ENCODE data around the gene SLC28A3.

The SLC28A3 gene

DNA sequence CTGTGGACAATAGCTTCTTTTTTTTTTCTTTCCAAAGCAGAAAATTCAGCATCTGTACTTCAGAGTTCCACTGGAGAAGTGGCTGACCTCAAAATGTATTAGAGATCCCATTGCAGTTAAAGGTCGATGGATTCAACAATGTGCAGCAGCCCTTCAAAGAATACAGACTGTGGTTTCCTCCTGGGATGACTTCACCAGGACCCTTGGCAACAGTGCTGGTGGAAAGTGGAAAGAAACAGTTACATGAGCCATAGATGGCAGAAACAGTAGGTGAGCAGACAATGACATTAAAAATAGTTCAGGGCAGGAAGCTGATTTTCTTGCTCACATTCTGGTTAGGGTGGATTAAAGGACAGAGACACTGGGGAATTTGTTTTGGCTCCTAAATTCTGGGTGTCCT lies 62.4 kb downstream of the SLC28A3 start:
- Mint-ChIP-seq H3K4me1 (no peaks in the 10 kb centered on the region), H3K4me3 (no peak overlapping the region), H3K36me3 (ENCODE audit: insufficient read depth) (no peaks in the 10 kb centered on the region), H3K9me3 (no peaks in the 10 kb centered on the region), H3K27ac (ENCODE audit: low read depth) (no peak overlapping the region), H3K27me3 (peaks cover 6% of the 10 kb centered on the region)
- ATAC-seq (replicated peaks; ENCODE audit: extremely low read depth, poor library complexity, severe bottlenecking), result no peak
- no peak for DNase-seq (ENCODE audit: low spot score in 2 of 2)

DNA sequence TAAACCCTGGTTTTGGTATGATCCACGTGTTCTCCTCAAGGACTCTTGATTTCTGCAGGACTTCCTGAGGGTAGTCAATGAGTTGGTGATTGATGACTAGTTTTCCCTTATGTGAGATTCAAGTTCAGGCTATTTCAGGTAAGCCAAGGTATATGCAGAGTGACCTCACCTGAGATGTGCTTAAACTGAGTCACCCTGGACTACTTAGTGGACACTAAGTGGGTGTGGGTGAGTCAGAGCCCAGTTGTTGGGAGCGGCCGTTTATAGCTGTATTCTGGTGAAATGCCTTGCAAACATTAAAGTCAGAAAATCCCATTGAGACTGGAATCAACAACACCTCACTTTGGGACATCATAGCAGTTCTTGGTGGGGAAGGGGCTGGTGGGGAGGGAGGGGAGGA lies 62.9 kb downstream of the SLC28A3 start:
- H3K27me3 Mint-ChIP-seq, result peaks cover 11% of the 10 kb centered on the region
- no peak overlapping the region for H3K27ac Mint-ChIP-seq (ENCODE audit: low read depth)
- H3K36me3 Mint-ChIP-seq (ENCODE audit: insufficient read depth), result no peaks in the 10 kb centered on the region
- no peak overlapping the region for H3K4me3 Mint-ChIP-seq
- DNase-seq (ENCODE audit: low spot score in 2 of 2), result no peak
- no peak for ATAC-seq (replicated peaks; ENCODE audit: extremely low read depth, poor library complexity, severe bottlenecking)
- H3K4me1 Mint-ChIP-seq, result no peaks in the 10 kb centered on the region
- no peaks in the 10 kb centered on the region for H3K9me3 Mint-ChIP-seq

DNA sequence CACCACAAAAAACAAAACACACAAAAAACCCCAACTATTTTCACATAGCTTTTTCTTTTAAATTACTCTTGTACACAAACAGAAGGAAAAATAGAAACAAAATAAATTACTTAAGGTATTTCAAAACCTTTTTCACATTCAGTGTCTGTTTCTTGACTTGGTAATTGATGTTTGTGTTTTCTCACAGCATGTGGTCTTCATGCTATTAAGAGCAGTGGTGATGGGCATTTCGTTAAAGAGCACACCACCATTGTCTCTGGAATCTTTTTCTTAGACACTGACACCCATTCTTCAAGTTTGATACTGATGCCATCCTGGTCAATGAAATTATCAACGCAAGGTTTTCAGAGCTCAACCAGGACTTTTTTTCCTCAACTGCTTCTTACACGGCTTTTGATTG lies 63.8 kb downstream of the SLC28A3 start:
- Mint-ChIP-seq H3K27me3 (peaks cover 17% of the 10 kb centered on the region), H3K27ac (ENCODE audit: low read depth) (no peak overlapping the region)

DNA sequence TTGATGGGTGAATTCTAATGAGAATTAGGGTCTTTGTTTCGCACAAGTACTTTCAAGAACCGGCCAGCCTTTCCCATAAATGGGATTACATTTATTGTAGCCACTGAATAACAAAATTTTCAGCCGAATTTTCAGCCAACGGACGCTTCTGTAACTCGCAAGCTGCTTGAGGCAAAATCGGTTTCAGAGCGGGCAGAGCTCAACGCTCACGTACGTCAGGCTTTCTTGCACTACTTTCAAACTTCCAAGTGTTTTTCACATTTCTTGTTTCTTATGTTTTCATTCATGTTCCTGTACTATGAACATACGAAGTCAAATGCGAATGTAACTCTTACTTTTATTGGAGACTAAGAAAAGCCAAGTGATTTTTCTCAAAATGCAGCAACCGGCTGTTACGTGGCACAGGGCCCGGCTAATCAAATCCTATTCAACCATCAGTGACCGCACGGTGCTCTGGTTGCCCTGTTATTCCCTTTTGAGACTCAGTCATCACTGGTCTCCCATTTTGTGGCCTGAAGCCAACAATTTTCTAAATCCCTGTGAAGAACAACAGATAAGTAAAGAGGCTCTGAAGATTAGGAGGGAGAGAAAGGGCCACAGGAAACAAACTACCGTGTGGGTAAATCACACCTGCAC lies 68.5 kb downstream of the SLC28A3 start:
- peaks cover 27% of the 10 kb centered on the region for H3K27me3 Mint-ChIP-seq
- ATAC-seq (replicated peaks; ENCODE audit: extremely low read depth, poor library complexity, severe bottlenecking), result no peak
- no peak overlapping the region for H3K4me3 Mint-ChIP-seq
- H3K4me1 Mint-ChIP-seq, result no peaks in the 10 kb centered on the region
- DNase-seq (ENCODE audit: low spot score in 2 of 2), result no peak
- no peak overlapping the region for H3K27ac Mint-ChIP-seq (ENCODE audit: low read depth)
- no peaks in the 10 kb centered on the region for H3K9me3 Mint-ChIP-seq
- H3K36me3 Mint-ChIP-seq (ENCODE audit: insufficient read depth), result no peaks in the 10 kb centered on the region

More for the DNA sequence above, 63.8 kb downstream of the SLC28A3 start:
- DNase-seq (ENCODE audit: low spot score in 2 of 2) (no peak), ATAC-seq (replicated peaks; ENCODE audit: extremely low read depth, poor library complexity, severe bottlenecking) (no peak)
- Mint-ChIP-seq H3K36me3 (ENCODE audit: insufficient read depth) (no peaks in the 10 kb centered on the region), H3K9me3 (no peaks in the 10 kb centered on the region), H3K4me1 (no peaks in the 10 kb centered on the region), H3K4me3 (no peak overlapping the region)

DNA sequence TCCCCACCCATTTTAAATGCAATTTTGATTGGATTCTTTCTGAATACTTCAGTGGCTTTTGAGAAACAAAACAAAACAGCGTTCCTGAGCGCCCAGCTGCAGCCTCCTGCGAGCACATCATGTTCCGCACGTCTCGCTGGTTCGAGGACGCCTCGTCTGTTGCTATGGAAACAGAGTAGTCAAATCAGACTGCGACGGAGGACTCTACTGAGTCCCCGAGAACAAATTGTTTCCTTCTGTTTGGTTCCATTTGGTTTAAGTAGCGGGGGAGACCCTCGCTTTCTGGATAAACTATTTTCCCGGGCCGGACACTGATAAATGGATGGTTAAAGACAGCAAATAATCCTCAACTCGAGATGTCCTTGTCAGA lies 69.0 kb downstream of the SLC28A3 start:
- DNase-seq (ENCODE audit: low spot score in 2 of 2), result no peak
- no peaks in the 10 kb centered on the region for H3K36me3 Mint-ChIP-seq (ENCODE audit: insufficient read depth)
- H3K27ac Mint-ChIP-seq (ENCODE audit: low read depth), result no peak overlapping the region
- ATAC-seq (replicated peaks; ENCODE audit: extremely low read depth, poor library complexity, severe bottlenecking), result no peak
- no peaks in the 10 kb centered on the region for H3K4me1 Mint-ChIP-seq
- no peak overlapping the region for H3K4me3 Mint-ChIP-seq
- H3K27me3 Mint-ChIP-seq, result peaks cover 27% of the 10 kb centered on the region
- H3K9me3 Mint-ChIP-seq, result no peaks in the 10 kb centered on the region

DNA sequence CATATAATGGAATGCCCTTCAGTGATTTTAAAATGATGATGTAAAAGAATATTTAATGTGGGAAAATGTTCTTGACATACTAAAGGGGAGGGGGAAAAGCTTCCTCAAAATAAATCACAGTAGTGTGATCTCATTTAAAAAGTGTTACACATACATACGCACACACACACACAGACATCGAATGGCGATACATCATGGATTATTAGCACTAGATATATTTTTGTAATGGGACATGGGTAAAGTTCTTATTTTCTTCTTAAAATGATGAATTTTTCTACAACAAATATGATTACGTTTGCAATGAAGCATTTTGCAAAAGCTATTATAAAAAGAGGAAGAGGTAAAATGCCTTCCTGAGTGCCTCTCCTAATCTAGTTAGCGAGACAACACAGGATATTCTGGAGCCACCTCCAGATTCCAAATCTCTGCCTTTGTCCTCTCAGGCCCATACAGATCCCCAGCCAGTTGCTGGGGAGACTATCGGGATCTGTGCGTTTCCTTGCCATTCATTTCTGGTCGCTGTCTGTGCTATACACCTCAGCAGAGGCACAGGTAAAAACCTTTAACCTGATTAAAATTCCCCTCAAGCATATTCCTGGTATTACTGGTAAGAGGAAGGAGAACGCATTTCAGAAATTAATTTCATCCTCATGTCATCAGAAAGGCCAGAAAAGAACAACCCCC lies 69.6 kb downstream of the SLC28A3 start:
- H3K36me3 Mint-ChIP-seq (ENCODE audit: insufficient read depth), result no peaks in the 10 kb centered on the region
- ATAC-seq (replicated peaks; ENCODE audit: extremely low read depth, poor library complexity, severe bottlenecking) (no peak), DNase-seq (ENCODE audit: low spot score in 2 of 2) (no peak)
- no peak overlapping the region for H3K4me3 Mint-ChIP-seq
- H3K27ac Mint-ChIP-seq (ENCODE audit: low read depth), result no peak overlapping the region
- no peaks in the 10 kb centered on the region for H3K9me3 Mint-ChIP-seq
- H3K27me3 Mint-ChIP-seq, result peaks cover 27% of the 10 kb centered on the region
- peaks cover 4% of the 10 kb centered on the region for H3K4me1 Mint-ChIP-seq

DNA sequence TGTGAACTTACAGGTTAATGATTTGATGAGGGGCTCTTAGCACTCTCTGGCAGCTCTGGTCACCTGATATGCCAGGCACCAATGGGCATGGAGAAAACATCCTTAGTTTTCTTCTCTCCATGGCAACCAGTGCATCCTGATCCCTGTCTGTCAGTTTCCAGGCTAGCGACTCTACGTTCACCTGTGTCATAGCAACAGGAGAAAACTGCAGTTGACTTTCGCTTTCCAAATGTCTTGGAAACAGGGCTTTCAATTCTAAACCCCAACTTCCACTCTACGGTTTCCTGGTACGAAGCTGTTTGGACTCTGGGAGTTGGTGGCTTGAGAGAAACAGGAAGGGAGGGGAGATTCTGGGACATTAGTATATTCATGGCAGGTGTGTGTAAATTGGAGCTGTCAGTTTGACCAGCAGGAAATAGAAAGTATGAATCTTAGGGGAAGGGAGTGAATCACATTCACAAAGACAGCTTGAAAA lies 74.4 kb downstream of the SLC28A3 start:
- peaks cover 23% of the 10 kb centered on the region for H3K27me3 Mint-ChIP-seq
- DNase-seq (ENCODE audit: low spot score in 2 of 2), result no peak
- no peak overlapping the region for H3K4me3 Mint-ChIP-seq
- H3K9me3 Mint-ChIP-seq, result no peaks in the 10 kb centered on the region
- H3K36me3 Mint-ChIP-seq (ENCODE audit: insufficient read depth), result no peaks in the 10 kb centered on the region
- H3K4me1 Mint-ChIP-seq, result peaks cover 5% of the 10 kb centered on the region
- H3K27ac Mint-ChIP-seq (ENCODE audit: low read depth), result no peak overlapping the region
- no peak for ATAC-seq (replicated peaks; ENCODE audit: extremely low read depth, poor library complexity, severe bottlenecking)

DNA sequence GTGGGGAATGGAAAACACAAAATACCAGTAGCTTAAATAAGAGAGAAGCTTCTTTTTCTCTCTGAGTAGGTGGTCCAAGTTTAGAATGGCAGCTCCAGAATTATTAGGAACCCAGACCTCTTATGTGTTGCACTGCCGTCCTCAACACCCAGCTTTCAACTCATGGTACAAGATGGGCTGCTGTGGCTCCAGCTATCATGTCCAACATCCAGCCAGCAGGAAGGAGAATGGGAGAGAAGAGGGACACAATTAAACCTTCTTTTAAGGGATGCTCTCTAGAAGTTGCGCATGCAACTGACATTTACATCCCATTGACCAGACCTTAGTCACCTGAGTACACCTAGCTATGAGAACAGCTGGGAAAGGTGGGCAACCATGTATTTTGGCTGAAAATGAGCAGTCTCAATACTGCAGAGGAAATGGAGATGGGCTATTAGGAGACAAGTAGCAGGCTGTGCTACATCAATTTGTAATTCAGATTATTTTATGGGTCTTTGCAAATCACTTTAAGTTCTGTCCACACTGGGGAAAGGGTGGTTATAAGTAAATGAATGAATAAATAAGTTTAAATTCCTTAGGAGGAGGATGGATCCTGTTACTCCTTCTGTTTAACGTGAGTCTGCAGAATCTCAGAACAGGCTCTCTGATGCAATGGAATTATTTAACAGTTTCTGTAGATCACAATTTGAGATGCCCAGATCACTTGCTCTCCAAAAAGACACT lies 76.1 kb downstream of the SLC28A3 start:
- H3K4me1 Mint-ChIP-seq, result peaks cover 5% of the 10 kb centered on the region
- H3K27ac Mint-ChIP-seq (ENCODE audit: low read depth), result no peak overlapping the region
- peaks cover 22% of the 10 kb centered on the region for H3K27me3 Mint-ChIP-seq
- H3K4me3 Mint-ChIP-seq, result no peak overlapping the region
- no peaks in the 10 kb centered on the region for H3K36me3 Mint-ChIP-seq (ENCODE audit: insufficient read depth)
- no peaks in the 10 kb centered on the region for H3K9me3 Mint-ChIP-seq
- no peak for ATAC-seq (replicated peaks; ENCODE audit: extremely low read depth, poor library complexity, severe bottlenecking)
- DNase-seq (ENCODE audit: low spot score in 2 of 2), result no peak

DNA sequence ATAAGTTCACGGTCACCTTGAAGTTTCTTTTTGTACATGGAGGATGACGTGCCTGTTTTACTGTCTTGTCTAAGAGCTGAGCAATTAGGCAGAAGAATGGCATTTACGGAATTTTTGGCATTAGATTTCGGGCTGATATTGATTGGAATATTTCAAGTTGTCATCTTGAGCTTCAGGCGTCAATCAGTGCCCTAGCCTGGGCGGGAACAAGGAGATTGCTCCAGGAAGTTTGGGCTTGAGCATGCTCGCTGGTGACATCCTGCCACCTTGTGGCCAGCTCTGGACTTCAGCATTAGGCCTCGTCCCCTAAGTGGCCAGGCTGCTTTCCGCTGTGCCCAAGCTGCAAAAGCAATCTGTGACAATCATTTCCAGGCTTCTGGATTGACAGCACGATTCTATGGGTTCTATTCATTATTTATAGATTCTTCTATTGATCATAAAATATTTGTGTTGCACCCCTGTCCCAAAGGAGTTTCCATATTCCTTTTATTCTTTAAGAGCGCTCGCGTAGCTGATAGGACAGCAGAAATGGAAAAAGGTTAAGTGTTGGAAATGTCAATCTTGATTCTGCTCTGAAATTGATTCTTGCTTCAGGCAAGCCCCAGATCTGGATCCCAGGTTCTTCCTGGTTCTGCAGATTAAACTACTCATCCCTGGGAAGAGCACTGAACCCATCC lies 79.3 kb downstream of the SLC28A3 start:
- Mint-ChIP-seq H3K4me3 (no peak overlapping the region), H3K27me3 (peaks cover 38% of the 10 kb centered on the region)

DNA sequence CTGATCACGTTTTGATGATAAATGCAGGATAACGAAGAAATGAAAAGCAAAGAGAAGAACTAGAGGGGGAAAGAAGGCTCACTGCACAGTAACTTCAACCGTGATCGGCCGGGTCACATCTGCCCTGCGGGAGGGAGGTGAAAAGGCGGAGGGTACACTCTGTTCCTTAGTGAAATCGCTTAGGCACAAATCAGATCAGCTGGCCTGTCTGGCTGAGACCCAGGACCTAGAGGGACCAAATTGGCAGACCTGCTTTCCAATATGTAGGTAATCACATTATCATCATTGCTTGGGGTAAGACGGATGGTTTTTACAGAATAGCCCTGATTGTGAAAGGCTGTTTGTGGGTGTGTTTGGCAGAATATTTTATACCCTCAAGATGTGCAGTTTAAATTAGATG lies 82.2 kb downstream of the SLC28A3 start:
- ATAC-seq (replicated peaks; ENCODE audit: extremely low read depth, poor library complexity, severe bottlenecking), result no peak
- Mint-ChIP-seq H3K9me3 (no peaks in the 10 kb centered on the region), H3K4me3 (no peak overlapping the region), H3K4me1 (no peaks in the 10 kb centered on the region), H3K27ac (ENCODE audit: low read depth) (no peak overlapping the region), H3K36me3 (ENCODE audit: insufficient read depth) (no peaks in the 10 kb centered on the region), H3K27me3 (peaks cover 42% of the 10 kb centered on the region)
- DNase-seq (ENCODE audit: low spot score in 2 of 2), result no peak

More for the DNA sequence above, 79.3 kb downstream of the SLC28A3 start:
- ATAC-seq (replicated peaks; ENCODE audit: extremely low read depth, poor library complexity, severe bottlenecking) (peak; percentile 40), DNase-seq (ENCODE audit: low spot score in 2 of 2) (peak in 1 of 2 donors; percentile 28)
- no peaks in the 10 kb centered on the region for H3K9me3 Mint-ChIP-seq
- H3K27ac Mint-ChIP-seq (ENCODE audit: low read depth), result no peak overlapping the region
- no peaks in the 10 kb centered on the region for H3K36me3 Mint-ChIP-seq (ENCODE audit: insufficient read depth)
- H3K4me1 Mint-ChIP-seq, result peaks cover 3% of the 10 kb centered on the region

DNA sequence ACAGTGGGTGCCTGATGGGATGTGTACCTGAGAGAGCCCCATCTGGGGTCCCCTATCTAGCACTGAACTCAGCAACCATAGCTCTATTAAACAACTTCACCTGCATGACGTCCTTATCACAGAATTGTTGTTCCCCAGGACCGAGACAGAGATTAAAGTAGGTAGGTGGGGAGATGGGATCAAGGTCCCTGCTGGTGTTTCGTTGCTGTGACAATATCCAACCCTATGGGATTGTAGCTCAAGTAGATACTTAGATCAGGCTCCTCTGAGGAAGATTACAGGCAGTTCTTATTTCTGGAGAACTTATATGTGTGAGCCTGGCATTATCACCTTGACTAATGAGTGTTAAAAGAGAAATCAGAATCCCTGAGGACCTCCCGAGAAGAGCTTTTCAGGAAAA lies 84.9 kb downstream of the SLC28A3 start:
- Mint-ChIP-seq H3K4me1 (no peaks in the 10 kb centered on the region), H3K36me3 (ENCODE audit: insufficient read depth) (no peaks in the 10 kb centered on the region), H3K27ac (ENCODE audit: low read depth) (no peak overlapping the region), H3K27me3 (peaks cover 55% of the 10 kb centered on the region), H3K9me3 (no peaks in the 10 kb centered on the region), H3K4me3 (no peak overlapping the region)
- no peak for ATAC-seq (replicated peaks; ENCODE audit: extremely low read depth, poor library complexity, severe bottlenecking)
- DNase-seq (ENCODE audit: low spot score in 2 of 2), result no peak

DNA sequence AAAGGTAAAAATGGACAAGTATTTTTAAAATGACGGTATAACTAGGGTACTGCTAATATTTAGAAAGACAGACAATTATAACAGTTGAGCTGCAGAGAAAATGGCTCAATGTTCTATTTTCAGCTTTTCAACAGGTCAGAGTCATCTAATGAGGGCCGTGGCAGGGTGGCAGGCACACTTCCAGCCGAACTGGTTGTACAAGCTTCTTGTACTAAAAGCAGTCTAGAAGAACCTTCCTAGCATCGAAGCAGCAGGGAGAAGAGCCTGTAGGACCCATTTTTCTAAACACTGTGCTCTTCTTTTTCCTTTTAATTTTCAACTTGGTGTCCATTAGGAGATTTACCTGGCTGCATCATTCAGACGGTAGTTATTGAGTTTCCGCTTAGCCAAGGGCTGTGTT lies 85.6 kb downstream of the SLC28A3 start:
- ATAC-seq (replicated peaks; ENCODE audit: extremely low read depth, poor library complexity, severe bottlenecking) (no peak), DNase-seq (ENCODE audit: low spot score in 2 of 2) (no peak)
- H3K4me1 Mint-ChIP-seq, result no peaks in the 10 kb centered on the region
- H3K27me3 Mint-ChIP-seq, result peaks cover 52% of the 10 kb centered on the region
- H3K27ac Mint-ChIP-seq (ENCODE audit: low read depth), result no peak overlapping the region
- no peak overlapping the region for H3K4me3 Mint-ChIP-seq
- no peaks in the 10 kb centered on the region for H3K9me3 Mint-ChIP-seq
- H3K36me3 Mint-ChIP-seq (ENCODE audit: insufficient read depth), result no peaks in the 10 kb centered on the region

All from central memory CD8-positive, alpha-beta T cell (primary cell).